Measurements from ENCODE around the gene ANKRD30A.
"Not testable (repeated sequence)": the region's sequence is repeated elsewhere in the genome, so short reads cannot be mapped to it uniquely, and the experiment has no call there.

The ANKRD30A gene, protein sequence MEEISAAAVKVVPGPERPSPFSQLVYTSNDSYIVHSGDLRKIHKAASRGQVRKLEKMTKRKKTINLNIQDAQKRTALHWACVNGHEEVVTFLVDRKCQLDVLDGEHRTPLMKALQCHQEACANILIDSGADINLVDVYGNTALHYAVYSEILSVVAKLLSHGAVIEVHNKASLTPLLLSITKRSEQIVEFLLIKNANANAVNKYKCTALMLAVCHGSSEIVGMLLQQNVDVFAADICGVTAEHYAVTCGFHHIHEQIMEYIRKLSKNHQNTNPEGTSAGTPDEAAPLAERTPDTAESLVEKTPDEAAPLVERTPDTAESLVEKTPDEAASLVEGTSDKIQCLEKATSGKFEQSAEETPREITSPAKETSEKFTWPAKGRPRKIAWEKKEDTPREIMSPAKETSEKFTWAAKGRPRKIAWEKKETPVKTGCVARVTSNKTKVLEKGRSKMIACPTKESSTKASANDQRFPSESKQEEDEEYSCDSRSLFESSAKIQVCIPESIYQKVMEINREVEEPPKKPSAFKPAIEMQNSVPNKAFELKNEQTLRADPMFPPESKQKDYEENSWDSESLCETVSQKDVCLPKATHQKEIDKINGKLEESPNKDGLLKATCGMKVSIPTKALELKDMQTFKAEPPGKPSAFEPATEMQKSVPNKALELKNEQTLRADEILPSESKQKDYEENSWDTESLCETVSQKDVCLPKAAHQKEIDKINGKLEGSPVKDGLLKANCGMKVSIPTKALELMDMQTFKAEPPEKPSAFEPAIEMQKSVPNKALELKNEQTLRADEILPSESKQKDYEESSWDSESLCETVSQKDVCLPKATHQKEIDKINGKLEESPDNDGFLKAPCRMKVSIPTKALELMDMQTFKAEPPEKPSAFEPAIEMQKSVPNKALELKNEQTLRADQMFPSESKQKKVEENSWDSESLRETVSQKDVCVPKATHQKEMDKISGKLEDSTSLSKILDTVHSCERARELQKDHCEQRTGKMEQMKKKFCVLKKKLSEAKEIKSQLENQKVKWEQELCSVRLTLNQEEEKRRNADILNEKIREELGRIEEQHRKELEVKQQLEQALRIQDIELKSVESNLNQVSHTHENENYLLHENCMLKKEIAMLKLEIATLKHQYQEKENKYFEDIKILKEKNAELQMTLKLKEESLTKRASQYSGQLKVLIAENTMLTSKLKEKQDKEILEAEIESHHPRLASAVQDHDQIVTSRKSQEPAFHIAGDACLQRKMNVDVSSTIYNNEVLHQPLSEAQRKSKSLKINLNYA (N-terminal part only)

DNA sequence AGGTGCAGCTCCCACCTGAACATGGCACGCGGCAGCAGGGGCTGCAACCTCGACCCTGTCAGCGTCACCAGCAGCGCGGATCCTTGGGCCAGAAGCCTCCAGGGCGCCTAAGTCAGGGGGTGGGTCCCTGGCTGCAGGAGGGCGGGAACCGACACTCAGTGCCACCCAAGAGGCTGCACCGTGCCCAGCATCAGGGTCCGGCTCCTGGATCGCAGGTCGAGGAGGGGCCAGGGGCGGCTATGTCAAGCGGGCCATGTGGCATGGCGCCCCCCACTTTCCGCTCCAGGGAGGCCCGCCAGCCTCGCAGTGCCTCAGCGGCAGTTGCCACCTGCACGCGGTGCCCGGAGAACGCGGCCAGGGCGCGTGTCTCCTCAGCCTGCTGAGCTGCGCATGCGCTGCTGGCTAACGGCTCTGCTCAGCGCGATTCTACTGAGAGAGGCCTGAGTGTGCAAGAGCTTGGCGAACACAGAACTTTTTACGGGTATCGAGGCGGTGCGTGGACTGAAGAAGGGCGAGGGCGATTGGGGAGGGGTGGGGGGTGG, at the start of gene ANKRD30A:
Gene ANKRD30A, plus strand, starts transcription at position 408 of the 542 bp plus-strand sequence. CDS start 190 bp downstream, outside the sequence.
- DNase-seq = no peak

DNA sequence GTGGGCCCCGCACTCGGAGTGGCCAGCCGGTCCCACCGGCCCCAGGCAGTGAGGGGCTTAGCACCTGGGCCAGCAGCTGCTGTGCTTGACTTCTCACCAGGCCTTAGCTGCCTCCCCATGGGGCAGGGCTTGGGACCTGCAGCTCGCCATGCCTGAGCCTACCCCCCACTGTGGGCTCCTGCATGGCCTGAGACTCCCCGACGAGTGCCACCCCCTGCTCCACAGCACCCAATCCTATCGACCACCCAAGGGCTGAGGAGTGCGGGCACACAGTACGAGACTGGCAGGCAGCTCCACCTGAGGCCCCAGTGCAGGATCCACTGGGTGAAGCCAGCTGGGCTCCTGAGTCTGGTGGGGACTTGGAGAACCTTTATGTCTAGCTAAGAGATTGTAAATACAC, 49.3 kb upstream of the ANKRD30A start:
- not testable (repeated sequence) for DNase-seq

DNA sequence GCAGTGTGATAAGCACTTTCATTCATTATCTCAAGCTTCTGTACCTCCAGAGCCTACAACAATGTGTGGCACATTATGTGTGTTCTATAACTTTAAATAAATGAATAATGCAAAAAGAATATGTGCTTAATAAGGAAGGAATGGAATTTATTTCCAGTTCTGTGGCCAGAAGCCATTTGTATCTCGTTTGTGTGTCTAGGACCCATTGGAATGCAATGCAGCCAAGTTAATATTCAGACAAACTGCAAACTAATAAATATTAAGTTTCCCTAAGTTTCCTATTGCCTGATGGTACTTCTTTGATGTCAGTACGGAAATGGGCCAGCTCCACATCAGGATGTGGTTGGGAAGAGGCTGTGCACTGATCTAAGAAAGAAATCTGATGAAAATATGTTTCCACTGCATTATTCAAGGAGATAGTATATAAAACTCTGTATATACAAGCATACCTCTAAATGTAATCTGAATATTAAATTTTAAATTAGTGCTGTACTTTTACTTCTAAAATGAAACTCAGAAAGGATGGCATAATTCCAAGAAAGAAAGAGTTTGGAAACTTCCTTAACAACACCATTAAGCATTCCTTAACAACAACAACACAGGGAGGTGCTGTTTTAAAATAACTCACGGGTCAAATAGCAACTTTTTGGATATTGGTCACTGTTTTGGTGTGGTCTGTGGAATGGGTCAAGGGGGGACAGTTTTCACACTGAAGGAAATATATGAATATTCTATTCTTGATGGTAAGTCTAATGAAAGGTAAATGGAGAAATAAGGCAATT, 29.4 kb upstream of the ANKRD30A start:
- DNase-seq = no peak

DNA sequence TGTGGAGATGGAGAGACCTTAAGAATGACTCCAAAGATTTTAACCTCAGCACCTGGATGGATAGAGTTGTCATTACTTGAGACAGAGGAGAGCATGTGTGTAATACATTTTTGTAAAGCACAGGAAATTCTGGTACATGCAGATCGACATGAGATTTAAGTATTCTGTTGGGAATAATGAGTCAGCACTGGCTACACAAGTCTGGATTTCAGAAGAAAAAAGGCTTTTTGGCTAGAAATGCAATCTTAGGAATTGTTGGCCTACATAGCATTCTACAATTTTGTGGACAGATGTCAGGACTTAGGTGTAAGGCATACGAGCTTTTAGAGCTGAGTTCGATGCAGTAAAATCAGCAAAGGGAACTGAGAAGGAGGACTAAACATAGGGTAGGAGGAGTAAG, 24.1 kb upstream of the ANKRD30A start:
- no peak for DNase-seq

DNA sequence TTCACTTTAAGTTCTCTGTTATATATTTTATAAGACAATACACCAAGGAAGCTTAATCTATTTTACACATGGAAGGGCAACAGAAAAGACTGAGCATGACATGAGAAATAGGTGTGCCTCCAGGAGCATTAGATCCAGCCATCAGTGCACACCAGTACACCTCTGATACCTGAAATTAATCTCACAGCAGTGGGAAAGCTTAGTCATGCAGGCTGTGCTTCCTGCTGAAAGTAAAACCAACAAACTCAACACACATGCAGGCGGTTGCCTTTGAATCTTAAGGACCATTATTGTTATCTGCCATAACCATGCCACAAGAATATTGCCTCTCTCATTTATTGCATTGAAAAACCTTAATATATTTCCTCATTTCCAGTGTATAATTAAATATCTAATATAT, 16.4 kb upstream of the ANKRD30A start:
- DNase-seq = no peak

DNA sequence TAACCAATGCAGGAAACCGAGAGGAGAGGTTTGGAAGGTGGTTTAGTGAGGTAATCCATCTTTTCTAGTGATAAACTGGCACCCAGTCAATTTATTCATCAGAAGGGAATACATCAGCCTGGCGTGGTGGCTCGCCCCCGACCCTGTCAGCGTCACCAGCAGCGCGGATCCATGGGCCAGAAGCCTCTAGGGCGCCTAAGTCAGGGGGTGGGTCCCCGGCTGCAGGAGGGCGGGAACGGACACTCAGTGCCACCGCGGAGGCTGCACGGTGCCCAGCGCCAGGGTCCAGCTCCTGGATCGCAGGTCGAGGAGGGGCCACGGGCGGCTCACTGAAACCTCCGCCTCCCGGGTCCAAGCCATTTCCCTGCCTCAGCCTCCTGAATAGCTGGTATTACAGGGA, 866 bp upstream of the ANKRD30A start:
- no peak for DNase-seq

DNA sequence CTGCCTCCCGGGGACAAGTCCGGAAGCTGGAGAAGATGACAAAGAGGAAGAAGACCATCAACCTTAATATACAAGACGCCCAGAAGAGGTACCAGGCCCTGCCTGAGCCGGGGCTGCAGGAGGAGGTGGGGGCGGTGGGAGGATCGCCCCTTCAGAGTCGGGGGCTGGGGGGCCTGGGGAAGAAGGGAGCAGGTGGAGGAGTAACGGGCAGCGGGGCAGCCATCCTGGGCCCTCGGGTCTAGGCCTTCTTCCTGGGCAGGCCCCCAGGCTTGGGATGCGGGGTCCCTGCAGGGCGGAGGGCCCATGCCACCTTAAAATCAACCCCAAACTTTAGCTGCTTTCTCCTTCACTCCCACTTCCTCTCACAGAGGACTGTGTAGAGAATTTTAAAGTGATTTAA, 523 bp downstream of the ANKRD30A start:
- no peak for DNase-seq

DNA sequence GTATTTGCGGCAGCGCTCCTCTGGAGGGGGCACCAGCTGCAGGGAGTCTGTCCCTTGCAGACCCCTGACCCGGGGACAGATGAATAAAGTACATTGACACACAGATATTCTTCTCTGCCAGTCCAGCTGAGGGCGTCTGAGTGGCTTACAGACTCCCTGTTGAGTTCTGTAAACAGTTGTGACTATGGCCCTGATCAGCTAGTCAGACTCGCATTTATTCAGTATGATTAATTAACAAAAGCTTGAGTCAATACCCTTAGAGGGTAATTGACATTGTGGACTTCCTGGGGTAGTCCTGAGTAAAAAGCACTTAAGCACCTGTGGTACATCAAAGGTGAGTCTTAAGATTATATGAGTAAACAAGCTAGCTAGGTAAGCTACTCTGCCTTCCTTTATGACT, 21.0 kb downstream of the ANKRD30A start:
- no peak for DNase-seq

DNA sequence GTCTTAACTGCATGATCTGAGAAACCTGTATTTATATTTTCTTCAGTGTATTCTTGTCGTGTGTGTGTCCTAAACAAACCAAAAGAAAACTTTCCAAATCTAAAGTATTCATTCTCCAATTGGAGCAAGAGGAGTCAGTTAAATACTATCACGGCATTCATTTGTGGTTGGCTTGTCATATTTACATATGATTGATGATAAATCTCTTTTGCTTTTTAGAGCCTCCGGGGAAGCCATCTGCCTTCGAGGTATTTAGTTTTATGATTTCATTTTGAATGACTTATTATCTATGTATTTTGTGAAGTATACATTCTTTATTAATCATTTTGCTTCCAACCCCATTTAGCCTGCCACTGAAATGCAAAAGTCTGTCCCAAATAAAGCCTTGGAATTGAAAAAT, 37.0 kb downstream of the ANKRD30A start:
- DNase-seq = not testable (repeated sequence)

DNA sequence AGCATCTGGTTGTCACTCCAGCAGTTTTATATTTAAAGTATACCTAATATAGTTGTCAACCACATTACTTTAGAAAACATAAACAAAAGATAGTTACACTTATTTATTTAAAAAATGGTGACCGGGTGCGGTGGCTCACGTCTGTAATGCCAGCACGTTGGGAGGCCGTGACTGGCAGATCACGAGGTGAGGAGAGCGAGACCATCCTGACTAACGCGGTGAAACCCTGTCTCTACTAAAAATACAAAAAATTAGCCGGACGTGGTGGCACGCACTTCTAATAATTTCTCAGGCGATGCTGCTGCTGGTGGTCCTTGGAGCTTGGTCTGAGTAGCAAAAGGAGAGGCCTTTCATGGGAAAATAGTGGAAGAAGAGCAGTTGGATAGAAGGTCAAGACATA, 46.5 kb downstream of the ANKRD30A start:
- DNase-seq = not testable (repeated sequence)

DNA sequence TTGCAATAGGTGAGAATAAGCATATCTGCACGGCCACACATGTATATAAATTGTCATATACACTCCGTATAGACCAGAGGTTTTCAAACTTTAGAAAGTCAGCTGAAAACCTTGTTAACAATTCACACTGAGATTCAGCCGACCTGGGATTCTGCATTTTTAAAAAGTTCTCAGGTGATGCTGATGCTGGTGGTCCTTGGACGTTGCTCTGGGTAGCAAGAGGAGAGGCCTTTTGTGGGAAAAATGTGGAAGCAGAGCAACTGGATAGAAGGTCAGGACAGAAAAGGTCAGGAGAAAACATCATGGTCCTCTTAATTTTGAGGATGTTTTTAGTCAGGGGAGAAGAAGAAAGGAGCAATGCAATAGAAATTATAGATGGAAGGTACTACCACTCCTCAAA, 52.9 kb downstream of the ANKRD30A start:
- DNase-seq = not testable (repeated sequence)

DNA sequence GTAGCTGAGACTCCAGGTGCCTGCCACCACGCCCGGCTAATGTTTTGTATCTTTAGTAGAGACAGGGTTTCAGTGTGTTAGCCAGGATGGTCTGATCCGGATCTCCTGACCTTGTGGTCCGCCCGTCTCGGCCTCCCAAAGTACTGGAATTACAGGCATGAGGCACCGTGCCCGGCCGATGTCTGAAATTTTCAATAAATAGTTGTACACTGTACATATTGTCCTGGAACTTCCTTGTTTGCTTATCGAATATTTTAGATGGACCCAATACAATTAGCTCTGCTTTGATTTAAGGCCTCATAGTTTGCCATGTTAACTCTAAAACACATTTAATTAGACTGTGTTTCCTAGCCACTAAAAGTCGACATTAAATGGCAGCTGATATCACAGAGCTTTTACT, 57.3 kb downstream of the ANKRD30A start:
- DNase-seq = not testable (repeated sequence)

DNA sequence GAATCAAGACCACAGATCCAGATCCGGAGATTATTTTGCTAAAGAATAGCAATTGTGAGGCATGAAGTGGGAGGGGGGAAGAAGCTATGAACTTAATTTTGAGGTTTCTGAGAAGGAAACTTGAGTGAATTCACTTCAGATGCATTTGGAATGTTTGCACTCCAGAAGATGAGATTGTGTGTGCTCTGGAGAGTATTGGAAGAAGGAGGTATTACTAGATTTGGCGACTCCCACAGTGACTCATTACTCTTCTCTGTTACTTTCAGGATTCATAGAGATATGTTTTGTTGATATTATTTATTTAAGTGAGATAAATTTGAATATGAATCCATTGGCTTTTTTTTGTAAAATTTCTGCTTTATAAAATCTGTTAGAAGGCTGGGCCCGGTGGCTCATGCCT, 80.7 kb downstream of the ANKRD30A start:
- DNase-seq = no peak

DNA sequence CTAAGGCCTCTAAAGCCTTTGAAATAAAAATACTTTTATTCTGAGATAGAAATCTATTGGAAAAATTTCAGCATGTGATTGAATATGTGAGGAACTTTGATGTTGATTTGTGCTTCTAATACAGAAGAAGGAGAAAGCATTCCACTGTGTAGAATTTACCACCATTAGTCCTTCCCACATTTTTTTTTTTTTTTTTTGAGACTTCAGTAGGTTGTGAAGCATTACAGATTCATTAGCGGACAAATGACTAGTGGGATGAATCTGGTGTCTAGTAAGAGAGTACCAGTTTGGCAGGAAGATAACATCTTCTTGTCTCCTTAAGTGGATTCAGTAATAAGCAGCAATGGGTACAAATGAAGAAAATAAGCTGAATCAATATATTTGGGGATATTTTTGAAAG, 95.5 kb downstream of the ANKRD30A start:
- no peak for DNase-seq

DNA sequence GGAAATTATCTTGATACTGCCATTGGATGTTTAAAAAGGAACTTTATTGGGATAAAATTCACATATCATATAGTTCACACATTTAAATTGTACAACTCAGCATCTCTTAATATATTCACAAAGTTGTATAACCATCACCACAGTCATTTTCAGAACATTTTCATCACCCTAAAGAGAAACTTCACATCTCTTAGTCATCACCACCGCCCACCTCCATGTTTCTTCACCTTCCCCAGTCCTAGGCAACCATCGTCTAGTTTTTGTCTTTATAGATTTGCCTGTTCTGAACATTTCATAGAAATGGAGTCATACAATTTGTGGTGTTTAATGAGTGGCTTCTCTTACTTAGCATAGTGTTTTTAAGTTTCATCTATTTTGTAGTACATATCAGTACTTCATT, 96.6 kb downstream of the ANKRD30A start:
- DNase-seq = no peak

DNA sequence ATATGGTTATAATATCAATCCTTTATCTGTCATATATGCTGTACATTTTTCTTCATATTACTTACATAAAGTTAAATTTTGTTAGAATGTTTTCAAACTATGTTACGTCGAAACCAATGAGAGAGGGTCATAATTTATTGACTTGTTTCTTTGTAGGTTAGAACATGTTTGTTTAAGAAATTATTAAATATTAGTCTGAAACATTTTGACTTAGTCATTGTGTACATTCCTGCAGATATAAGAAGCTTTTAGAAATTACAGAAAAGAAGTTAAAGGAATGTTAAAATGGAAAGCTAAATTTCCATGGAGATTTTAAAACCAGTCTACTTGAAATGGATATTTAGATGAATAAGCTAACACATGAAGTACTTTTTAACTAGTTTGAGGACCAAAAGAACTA, 99.8 kb downstream of the ANKRD30A start:
- DNase-seq = no peak

DNA sequence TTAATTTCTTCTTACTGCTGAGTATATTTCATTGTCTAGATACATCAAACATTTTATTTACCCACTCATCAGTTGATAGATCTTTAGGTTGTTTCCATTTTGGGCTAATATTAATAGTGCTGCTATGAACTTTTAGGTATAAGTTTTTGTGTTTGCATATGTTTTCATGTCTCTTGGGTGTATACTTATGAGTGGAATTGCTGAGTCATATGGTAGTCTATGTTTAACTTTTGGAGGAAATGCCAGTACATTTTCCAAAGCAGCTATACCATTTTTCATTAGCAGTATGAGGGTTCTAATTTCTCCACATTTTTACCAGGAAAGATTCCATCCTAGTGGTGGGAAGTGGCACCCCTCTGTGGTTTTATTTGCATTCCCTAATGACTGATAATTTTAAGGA, 101.1 kb downstream of the ANKRD30A start:
- DNase-seq = no peak

DNA sequence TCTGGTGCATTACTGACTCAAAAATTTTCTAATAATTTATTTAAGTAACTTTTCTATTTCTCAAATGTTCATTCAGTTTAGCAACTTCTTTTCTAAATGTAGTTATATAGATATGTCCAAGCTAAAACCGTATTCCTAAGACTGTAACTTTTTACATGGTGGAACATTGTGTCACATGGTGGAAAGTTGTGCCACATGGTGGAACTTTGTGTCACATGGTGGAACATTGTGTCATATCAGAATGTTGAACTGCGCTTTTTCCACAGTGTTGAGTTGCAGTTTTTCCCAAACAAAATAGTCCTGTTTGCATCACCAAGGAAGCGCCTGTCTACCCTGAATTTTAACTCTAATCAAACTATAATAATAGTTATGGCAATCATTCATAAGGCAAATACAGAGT, 109.3 kb downstream of the ANKRD30A start:
- DNase-seq = no peak

DNA sequence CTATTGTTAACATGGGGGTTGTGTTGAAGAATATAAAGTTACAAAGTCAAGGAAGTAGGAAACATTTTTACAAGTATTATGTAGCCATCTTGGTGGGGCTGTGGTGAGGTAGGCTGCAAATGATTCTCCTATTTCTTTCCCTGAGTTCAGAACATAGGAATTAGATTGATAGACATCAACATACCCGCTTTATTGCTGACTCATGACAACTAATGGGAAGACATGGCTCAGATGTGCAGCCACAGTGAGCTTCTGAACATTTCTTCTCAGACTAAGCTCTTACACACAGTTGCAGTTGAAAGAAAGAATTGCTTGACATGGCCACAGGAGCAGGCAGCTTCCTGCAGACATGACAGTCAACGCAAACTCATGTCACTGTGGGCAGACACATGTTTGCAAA, 110.7 kb downstream of the ANKRD30A start:
- no peak for DNase-seq

DNA sequence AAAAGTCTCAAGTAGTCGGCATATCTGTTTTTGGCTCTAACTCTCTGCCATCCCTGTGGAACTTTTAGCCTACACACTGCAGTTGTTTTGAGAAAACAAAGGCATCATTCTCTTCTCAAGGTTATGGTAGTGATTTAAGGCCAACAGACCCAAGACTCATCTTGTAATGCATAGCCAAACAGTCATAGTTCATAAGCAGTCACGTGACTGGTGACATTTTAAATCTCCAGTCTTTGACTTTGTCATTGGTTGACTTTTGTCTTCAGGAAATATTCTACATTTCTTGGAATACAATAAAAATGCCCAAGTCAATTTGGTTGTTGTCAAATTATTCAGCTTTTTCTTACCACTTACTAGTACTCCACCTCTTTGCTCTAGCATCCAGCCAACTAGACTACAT, 114.8 kb downstream of the ANKRD30A start:
- DNase-seq = no peak

DNA sequence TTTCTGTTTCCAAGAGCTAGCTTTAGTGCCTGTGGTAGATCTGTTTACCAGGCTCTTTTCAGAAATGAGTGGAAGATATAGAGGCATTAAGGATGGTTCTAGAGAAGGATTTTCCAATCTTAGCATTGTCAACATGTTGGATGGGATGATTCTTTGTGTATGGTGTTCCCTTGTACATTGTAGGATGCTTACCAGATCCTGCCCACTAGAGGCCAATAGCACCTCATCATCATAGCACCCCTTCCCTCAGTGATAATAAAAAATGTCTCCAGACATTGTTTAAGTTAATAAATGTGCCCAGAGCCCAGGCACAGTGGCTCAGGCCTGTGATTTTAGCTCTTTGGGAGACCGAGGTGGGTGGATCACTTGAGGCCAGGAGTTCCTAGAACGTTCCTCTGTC, 121.2 kb downstream of the ANKRD30A start:
- no peak for DNase-seq

DNA sequence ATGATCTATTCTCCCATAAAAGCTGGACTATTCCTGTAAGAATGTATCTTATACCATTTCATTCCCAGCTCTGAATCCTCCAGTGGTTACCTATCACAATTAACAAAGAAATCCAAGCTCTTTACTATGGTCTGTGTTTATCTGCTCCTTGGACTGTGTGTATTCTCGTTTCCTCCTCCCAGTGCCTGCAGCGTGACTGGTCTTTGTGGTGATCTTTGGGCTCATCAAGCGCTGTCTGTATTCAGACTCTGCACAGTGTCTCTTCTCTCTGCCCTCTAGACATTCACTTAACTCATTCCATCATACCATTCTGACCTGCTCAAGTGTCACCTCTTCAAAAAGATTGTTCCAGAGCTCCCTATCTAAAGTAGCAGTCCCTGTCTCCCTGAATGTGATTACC, 130.4 kb downstream of the ANKRD30A start:
- not testable (repeated sequence) for DNase-seq

Data from stimulated activated CD4-positive, alpha-beta T cell treated with anti-CD3 and anti-CD28 coated beads, Interleukin-4, amount 100 ng/mL, for 1 hour (primary cell).